Right ventricle myocardium inferior (tissue), 1 donor: ENCODE results near the gene UBE2O. TPM values are rescaled to one million over a fixed set of nuclear protein-coding genes. Genes with fewer than 3 reads are reported as not detected.

Experiments used
- ATAC-seq: fragments of 200-7000 bp; cut with Tn5 transposase; one replicate; pipeline ENCODE4 v1.9.1; 2020; ENCODE audit warnings: mild to moderate bottlenecking, moderate library complexity
- DNase-seq: peaks from one replicate; pipeline ENCODE4 v3.0.0; 2021; ENCODE audit errors: missing footprints
- intact Hi-C: fragments of 100-400 bp; cut with DNase I; formaldehyde crosslinking; loops from one replicate; pipeline ENCODE4 v1.11.0; 2022
- long read RNA-seq: library from polyadenylated mRNA; unstranded; transcript quantifications from one replicate; pipeline ENCODE4 v2.0.0, GENCODE V29; 2021
- total RNA-seq: library from RNA; stranded (reverse); fragmentation: NEBNext Ultra II Directional; extraction: Animal tissue kit (Norgen Biotek cat#: 25700); gene quantifications from one replicate; pipeline ENCODE4 v1.2.1, GENCODE V29; 2021
- donor health status: DM: no; HTN: yes; CAD: no; lungs with severe emphysema.

Gene UBE2O
- total RNA-seq = 35.4 TPM
- long read RNA-seq, full-length matches to known transcripts = 1 of 14 reads
- long read RNA-seq, partial matches to known transcripts = 9 of 14 reads
- long read RNA-seq, other reads (novel, unspliced or antisense) = 4 of 14 reads

- ATAC-seq = peak; percentile 93
- DNase-seq = peak; percentile 95
- intact Hi-C loops = loop anchor here (10.0 kb wide), 1 partner anchor 148 kb away; the partner anchor contains the start of gene QRICH2
These were observed at the start of gene UBE2O for GRCh38 chr17:76452660-76453430. TSS of gene UBE2O (minus strand) at chr17:76453152. CDS start at chr17:76453141, 11 bp downstream.

GRCh38 chr17:76501827-76502307 lies 48.9 kb upstream of the UBE2O start:
- ATAC-seq = no peak
- DNase-seq = no peak
- intact Hi-C loops = loop anchor here (5.0 kb wide), 1 partner anchor 95 kb away; no protein-coding TSS in a partner anchor

GRCh38 chr17:76501018-76501826 lies 48.3 kb upstream of the UBE2O start, which contains the start of gene RHBDF2:
TSS of gene RHBDF2 (minus strand) at chr17:76501423. CDS start at chr17:76481524, 19,899 bp downstream.
- DNase-seq = peak; percentile 97
- intact Hi-C loops = loop anchor here (5.0 kb wide), 1 partner anchor 94 kb away; no protein-coding TSS in a partner anchor
- peak; percentile 88 for ATAC-seq

DNA sequence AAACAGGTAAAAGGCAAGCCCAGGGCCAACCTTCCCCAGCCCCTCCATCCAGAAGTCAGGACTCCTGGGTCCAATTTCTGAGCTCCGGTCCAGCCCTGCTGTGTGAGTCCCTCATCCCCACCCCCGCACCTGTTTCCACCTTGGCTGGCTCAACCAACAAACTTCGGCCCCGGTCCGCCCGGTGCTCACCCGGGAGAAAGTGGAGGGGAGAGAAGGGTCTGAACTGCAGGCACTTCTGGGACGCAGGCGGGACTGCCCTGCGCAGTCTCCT lies 47.7 kb upstream of the UBE2O start:
- DNase-seq (no peak), ATAC-seq (no peak)
- intact Hi-C loops = loop anchor here (5.0 kb wide), 1 partner anchor 93 kb away; no protein-coding TSS in a partner anchor

- ATAC-seq = no peak
- intact Hi-C loops = loop anchor here (5.0 kb wide), 1 partner anchor 93 kb away; no protein-coding TSS in a partner anchor
- DNase-seq = no peak
These were observed 47.3 kb upstream of the UBE2O start for GRCh38 chr17:76500074-76500746.

DNA sequence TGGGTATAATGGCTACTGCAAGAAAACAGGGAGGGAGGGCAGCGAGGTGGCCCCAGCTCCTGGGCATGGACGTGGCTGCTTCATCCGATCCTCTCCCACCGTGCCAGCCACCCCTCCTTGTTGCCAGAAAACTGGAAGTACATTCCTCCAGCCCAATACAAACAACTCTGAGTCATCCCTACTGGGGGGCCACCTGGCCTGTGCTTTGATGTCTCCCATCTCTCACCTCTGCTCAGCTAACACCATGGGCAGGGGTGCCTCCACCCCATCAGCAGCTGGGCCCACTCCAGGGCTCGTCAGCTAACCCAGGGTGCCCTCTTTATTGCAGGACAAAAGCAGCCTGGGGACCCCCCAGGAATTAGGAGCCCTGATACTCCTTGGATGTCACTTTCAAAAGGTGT lies 46.3 kb upstream of the UBE2O start:
- ATAC-seq = no peak
- intact Hi-C loops = no loop called here
- DNase-seq = no peak

- no peak for DNase-seq
- ATAC-seq = no peak
- intact Hi-C loops = no loop called here
These were observed 45.9 kb upstream of the UBE2O start for GRCh38 chr17:76498876-76499251.

GRCh38 chr17:76497979-76498875 lies 45.3 kb upstream of the UBE2O start:
- ATAC-seq (peak; percentile 75), DNase-seq (peak; percentile 91)
- intact Hi-C loops = no loop called here

GRCh38 chr17:76497699-76497978 lies 44.7 kb upstream of the UBE2O start:
- ATAC-seq = no peak
- DNase-seq = no peak
- intact Hi-C loops = no loop called here

DNA sequence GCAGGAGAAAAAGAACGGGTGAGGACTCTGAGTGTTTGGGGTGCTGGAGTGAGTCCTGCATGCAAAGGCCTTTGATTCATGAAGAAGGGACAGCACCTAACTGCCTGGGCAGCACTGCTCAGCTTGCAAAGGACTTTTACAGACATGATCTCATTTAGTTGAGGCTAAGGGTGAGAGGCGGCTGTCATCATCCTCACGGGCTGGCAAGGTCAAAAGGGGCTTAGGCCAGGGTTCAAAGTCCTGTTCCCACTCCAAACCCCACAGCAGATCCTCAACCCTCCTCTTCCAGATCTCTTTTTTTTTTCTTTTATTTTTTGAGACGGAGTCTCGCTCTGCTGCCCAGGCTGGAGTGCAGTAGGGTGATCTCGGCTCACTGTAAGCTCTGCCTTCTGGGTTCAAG lies 43.5 kb upstream of the UBE2O start:
- ATAC-seq (no peak), DNase-seq (no peak)
- intact Hi-C loops = no loop called here

DNA sequence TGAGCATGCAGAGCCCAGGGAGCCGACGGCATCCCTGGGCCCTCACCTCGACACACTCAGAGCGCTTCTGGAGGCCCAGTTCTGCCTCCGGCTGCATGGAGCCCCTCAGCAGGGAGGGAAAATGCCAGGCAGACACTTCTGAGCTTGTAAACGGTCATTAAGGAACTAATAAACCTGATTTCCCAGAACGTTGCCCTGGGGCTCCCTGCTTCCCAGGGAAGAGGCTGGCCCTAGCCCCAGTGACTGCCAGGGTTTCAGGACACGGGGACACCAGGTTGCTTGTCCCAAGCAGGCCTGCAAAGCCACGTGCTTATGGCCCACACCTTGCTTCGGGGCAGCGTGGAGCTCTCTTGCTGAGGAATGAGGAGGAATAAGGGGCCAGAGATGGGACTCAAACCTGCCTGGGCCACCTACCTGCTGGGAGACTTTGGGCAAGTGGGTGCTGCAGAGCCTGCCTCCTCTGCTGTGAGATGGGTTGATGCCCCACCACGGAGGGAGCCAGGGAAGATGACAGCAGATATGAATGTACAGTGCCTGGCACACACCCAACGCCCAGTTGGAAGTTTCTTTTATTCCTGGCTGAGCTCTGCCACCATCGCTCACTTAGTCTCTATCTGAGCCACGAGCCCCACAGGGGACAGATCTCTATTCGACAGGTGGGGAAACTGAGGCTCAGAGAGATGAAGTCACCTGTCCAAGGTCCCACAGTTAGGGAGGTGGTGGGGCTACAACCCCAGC lies 42.9 kb upstream of the UBE2O start:
- DNase-seq = no peak
- no peak for ATAC-seq
- intact Hi-C loops = no loop called here

DNA sequence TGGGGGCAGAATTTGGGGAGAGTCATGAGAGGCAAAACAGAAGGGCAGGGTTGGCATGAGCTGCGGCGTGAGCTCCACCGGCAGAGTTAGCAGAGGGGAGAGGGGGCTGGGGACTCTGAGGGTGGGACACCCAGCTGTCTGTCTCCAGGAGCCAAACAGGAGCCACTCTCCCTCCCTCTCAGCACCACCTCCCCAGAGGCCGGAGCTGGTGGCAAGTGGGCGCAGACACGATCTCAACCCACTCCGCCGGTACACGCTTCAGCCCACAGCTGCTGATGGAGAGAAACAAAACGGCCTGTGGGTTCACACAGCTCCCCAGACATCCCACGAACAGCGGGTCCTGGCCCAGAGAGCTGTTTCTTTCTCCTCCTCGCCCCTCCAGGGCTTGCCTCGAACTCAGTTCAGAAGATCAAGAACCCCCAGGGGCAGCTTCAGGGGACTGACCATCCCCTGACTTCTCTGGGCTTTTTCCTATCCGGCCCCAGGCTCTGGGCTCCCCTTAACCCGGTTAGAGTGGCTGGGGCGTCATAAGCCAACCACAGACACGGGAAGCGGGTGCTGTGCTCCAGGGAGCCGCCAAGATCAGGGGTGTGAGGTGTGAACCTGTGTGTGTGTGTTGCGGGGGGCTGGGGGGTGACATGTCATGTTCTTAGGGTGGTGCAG lies 40.7 kb upstream of the UBE2O start:
- DNase-seq (no peak), ATAC-seq (no peak)
- intact Hi-C loops = no loop called here

GRCh38 chr17:76492989-76493501 lies 40.1 kb upstream of the UBE2O start:
- DNase-seq = peak; percentile 92
- peak; percentile 59 for ATAC-seq
- intact Hi-C loops = no loop called here

DNA sequence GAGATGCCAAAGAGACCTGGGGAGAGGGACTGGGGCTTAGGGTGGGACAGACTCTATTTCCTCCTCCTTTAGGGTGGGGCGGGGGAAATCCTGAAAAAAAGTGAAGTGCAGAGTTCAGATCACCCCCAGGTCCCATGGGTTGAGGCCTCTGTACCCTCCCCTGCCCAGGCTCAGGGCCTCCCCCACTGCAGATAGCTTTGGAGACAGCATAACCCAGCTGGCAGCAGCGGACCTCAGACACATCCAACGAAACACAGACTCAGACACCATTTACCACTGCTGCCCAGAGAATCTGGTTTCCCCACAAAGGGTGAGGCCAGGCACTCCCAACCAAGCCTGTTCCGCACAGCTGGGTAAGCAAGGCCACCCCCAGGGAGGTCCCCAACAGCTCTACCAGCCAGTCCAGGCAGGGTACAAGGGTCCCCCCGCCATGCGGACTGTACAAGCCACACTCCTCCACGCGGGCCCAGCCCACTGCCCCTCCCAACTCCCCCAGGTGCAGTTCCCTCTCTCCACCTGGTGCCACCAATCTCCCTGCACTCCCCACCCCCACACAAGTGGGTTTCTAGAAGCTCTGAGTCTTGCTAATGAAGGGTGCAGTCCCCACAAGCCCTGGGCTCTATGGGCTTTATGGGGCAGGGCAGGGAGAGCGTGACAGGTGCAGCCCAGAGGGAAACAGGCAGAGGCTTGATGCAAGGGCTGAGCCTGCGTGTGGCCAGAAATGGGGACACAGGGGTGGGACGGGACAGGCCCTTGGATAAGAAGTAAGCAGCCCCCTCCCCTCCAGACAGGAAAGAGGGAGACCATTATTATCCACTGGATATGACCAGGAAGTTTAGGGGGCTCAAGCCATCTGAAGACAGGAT lies 39.4 kb upstream of the UBE2O start:
- no peak for DNase-seq
- intact Hi-C loops = no loop called here
- peak; percentile 25 for ATAC-seq

GRCh38 chr17:76491271-76492122 lies 38.5 kb upstream of the UBE2O start:
- ATAC-seq = peak; percentile 41
- intact Hi-C loops = no loop called here
- DNase-seq = peak; percentile 79
